GM12874 (cell line): Measurements from ENCODE around the gene SNAP23.

Experiments
- CTCF ChIP-seq: IDR thresholded peaks from 2 replicates; pipeline ENCODE4 v1.5.1; 2011; ENCODE audit warnings: low read depth, mild to moderate bottlenecking, control low read depth, low read length, moderate library complexity; ENCODE audit not compliant: insufficient read depth

Gene SNAP23

DNA sequence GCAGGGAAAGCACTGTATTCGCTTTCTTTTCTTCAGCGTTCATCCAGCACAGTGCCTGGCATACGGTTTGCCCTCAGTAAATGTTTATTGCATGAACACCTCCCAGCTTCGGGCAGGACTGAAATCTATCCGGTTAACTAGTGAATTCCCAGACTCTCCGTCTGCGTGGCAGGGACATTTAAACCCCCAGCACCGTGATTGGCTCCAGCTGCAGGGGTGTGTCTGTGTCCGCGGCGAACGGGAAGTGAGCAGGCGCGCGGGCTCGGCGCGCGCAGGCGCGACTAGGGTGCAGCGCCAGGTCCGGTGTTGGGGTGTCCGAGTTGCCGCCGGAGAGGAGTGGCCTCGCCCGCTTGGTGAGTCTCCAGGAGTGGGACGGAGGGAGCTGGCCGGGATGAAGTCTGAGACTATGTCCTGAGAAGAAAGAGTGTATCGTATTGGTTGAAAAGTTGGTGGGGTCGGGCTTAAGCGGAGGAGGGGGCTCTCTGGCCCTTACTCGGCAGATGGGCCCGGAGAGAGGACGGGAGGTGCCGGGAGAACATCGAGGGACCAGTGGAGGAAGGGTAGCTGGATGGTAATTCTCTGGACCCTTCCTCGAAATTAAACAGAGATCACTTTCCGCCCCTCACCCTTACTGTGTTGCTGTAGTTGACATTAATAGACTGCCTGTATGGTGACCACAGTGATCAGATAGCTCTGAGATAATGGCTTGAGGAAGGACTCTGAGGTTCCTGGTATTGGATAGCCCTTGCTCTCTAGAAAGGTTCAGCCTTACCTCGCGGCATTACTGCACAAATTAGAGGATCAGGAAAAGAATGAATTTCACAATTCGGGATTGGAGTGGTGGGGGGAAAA lies at the start of gene SNAP23:
TSS of gene SNAP23 (plus strand) at position 274 of the 852 bp plus-strand sequence. CDS start 16,213 bp downstream, outside the sequence.
- no peak for TF ChIP-seq CTCF

GRCh38 chr15:42447599-42447998 lies 47.8 kb upstream of the SNAP23 start:
- no peak for TF ChIP-seq CTCF

DNA sequence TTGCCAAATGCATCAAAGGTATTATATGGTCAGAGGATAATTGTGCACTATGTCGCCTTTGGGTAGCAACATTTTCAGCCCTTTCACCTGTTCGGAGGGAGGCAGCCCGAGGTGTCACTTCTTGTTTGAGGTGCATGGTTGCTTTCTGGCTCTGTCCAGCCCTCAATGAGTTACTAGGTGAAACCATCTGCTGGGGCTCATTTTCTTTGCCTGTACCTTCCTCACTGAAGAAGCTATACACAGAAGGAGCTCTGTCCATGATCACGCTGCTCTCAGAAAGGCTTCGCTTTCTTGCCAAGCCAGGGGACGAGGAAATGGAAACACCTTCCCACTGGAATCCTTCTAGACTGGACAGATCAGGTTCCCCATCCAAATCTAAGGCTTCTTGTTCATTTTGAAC lies 47.2 kb upstream of the SNAP23 start:
- TF ChIP-seq CTCF = no peak

DNA sequence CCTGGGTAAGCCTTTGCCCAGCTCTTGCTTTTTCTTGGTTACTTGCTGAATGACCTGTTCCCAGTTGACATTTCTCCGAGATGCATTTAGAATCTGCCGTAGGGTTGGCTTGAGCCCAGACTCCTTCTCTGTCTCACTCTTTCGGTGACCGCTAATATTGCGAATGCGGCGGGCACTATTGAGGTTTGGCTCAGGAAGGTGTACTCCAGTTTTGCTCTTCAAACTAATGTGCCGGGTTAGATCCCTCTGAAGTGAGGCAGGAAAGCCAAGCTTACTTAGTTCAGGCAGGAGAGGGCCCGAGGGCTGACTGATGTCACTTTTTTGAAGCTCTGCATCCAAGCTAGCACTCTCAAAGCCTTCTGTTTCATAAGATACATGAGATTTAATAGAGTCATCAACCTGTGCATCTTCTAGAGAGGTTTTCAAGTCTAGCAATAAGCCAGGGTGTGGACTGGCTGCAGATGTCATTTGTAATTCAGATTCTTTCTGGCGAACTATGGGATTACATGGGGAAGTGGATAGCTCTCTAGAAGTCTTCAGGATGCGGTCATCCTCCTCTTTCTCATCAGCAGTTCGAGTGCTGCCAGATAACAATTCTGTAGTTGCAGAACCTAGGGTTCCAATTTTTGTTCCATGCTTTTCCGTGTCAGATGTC lies 45.5 kb upstream of the SNAP23 start:
- TF ChIP-seq CTCF = no peak

DNA sequence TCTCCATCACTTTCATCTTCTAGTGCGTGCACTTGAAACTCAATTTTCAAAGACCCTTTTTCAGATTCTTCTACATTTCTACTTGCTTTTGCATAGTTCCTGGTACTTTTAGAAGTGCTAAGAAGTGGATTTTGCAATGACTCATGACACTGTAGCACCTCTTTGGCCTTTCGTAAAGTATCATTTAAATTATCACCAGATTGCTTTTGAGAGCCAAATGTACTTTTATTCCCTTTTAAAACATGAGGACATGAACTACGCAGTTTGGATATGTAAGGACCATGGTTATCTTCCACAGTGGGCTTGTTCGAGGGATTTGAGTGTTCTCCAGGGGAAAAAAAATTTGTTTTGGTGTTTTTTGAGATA lies 45.0 kb upstream of the SNAP23 start:
- TF ChIP-seq CTCF = no peak

DNA sequence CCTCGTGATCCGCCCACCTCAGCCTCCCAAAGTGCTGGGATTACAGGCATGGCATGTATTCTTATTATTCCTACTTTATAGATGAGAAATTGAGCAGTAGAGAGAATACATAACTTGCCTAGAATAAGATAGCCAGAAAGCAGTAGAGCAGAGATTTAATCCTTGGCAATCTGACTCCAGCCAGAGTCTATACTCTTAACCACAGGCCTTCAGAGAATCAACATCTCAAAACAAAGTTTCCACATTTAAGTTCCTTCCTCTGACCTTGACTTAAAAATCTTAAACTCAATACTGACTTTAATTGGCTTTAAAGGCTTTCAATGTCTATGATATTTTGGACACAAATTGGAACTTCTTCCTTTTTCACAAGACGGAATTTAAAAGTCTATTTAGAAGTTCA lies 41.6 kb upstream of the SNAP23 start:
- no peak for TF ChIP-seq CTCF

GRCh38 chr15:42456531-42456930 lies 38.9 kb upstream of the SNAP23 start:
- no peak for TF ChIP-seq CTCF
